Raji (cell line): Measurements from ENCODE around the gene CST9.

Source experiments
- POLR2A ChIP-seq: IDR thresholded peaks from 2 replicates; pipeline ENCODE4 v1.6.1; 2011; ENCODE audit warnings: low read depth, low read length, control low read depth; ENCODE audit not compliant: insufficient read depth

The CST9 gene

DNA sequence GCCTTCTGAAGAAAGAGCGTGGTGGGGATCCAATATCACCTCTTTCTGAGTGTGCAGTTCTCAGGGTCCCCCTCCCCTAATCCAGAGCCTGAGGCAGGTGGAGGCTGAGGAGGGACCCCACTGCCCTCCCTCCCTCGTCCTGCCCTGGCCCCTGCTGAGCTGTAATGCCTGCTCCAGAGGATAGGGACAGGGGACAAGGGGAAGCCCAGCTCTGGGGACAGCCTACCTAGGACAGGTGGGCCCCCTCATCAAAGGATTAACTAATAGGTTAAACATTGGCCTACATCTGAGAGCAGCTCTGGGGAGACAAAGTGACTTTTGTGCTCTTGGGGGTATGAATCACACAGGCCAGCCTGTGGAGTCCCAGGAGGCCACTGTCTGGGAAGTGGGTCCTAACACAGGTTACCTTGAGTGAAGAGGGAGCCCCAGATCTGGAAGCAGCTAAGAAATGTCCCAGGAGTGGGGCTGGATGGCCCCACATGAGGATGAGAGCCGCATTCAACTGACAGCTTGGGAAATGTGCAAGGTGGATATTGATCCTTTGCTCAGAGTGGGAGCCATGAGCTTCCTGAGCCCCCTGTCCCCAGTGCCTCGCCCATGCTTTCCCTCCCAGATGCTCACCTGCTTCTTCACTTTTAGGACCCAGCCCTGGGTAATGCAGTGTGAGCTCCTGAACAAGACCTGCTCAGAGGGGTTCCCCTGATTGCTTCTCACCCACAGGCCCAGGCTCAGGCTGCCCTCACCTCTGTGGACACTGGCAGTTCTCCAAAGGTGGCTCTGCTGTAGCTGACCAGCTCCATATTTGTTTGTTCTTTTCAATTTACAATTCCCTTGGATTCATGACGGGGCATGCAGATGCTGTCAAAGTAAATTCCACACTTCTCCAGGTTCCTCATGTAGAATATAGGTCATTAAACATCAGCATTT is 19.6 kb downstream of the CST9 start:
- TF ChIP-seq POLR2A, result no peak

DNA sequence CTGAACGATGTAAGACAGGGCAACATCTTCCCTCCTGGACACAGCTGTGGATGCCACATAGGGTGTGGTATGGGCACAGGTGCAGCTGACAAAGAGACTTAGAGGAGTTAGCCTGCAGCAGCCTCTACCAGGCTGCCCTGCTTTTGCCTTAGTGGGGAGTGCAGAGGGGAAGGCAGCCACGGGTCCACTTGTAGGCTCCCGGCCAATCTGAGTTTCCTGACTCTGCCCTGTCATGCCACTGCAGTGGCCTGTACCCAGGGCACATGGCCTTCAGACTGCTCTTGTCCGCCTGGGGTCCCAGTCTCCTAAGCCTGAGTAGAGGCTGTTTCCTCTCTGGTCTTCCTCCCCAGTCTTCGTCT is 20.3 kb downstream of the CST9 start:
- TF ChIP-seq POLR2A, result no peak

DNA sequence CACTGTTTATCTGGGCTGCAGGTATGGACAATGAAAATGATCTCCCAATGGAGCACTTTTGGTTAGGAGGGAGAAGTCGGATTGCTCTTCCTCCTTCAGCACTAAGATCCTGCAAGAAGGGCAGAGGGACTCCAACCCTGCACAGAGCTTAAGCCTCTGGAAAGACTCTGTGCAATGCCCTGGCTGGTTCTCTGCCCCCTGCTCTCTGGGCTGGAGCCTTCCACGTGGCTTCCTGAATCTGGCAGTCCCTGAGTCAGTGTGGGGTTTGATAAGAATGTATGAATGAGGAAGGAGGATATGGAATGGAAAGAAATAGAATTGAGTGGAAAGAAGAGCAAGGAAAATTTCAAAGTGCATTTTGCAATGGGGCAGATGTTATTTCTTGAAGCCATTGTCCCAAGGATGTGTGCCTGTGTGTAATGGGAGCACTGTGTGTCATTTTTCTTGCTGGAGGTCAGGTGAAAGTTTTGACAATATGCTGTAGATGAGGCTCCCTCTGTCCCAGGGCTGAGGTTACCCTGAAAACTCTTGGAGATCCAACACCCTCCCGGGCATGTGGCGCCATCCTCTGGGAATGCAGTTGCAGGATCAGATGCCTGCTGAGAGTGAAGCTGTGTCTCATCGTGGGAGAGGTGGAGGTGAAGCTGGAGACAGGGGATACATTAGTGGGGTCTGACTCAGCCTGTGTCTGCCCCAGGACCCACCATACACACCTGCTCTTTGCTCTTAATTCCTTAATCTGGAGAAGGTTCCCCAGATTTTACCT is 21.1 kb downstream of the CST9 start:
- no peak for TF ChIP-seq POLR2A

DNA sequence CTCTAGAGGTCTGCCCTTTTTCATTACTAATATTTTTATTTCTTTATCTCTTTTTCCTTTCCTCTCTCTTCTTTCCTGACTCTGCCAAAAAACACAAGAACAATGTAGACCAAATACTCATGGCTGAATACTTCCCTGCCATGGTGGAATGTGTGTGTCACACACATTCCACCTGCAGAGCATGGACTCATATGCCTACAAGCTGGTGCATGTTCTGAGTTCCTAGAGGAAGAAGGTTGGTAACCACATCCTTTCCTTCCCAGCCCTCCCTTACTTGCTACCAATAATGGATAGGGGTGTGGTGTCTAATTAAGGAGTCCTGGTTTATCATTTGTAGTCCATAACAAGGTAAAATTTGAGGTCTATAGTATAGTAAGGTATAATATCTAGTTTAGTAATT is 22.2 kb downstream of the CST9 start:
- TF ChIP-seq POLR2A, result no peak

DNA sequence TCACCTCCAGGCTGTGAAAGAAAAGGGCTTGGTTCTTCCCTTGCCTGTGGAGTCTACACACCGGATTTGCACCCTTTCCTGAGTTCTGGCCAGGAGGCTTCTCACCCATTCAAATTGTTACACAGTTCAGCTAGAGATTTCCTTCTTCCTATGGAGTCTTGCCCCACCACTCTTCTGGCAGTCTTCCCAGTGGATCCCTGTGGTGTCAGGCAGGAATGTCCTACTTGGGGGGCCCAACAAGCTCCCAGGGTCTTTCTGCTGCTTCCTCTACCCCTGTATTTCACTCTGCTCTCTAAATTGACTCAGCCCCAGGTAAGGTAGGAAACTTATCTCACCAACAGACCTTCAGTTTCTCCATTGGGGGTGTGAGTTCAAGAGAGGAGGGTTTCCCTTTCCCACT is 23.4 kb downstream of the CST9 start:
- TF ChIP-seq POLR2A, result no peak

DNA sequence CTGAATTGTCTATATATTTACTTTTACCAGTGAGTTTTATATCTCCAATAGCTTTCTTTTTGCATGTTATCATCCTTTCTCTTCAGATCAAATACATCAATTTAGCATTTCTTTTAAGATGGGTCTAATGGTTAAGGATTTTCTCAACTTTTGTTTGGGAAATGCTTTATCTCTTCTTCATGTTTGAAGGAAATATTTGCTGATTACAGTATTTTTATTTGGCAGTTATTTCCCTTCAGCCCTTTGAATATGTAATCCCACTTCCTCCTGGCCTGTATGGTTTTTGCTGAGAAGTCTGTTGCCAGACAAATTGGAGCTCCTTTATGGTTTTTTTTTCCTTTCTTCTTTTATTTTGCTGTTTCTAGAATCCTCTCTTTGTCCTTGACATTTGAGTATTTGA is 30.7 kb downstream of the CST9 start:
- TF ChIP-seq POLR2A, result no peak

DNA sequence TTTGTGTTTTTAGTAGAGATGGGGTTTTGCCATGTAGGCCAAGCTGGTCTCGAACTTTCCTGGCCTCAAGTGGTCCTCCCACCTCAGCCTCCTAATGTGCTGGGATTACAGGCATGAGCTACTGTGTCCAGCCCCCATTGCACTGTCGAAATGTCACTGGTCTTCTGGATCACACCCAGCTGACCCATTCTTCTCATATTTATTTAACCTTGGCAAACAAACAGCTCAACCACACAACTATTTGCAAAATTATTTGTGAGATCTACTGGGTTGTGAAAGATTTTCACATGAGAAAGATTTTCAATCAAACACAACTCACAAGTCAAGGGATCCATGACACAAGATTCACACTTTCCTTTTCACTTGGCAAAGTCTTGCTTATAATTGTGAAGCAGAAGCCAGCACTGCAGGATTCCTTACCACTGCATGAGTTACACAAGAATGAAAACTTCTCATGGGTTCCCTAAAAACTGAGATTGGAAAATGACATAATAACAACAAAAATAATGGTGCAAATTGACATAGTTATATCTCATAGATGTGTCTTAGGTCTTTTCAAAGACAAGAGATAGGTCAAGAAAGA is 35.4 kb downstream of the CST9 start:
- TF ChIP-seq POLR2A, result no peak

DNA sequence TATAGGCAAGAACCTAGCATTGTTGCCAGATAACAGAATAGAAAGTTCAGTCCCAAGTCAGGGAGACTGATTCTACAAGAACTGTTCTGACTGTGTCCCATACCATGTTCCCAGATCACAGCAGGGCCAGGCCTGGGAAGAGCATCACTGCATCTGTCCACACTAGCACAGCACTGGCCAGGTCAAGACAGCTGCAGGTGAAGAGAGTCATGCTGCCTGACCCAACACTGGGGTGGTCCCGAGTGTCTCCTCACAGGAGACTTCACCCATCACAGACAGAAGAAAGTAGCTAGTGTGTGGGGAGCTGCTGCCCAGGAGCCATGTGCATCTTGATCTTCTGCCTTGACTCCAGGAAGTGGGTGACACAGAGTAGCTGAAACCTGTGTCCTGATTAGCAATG is 36.1 kb downstream of the CST9 start:
- no peak for TF ChIP-seq POLR2A

DNA sequence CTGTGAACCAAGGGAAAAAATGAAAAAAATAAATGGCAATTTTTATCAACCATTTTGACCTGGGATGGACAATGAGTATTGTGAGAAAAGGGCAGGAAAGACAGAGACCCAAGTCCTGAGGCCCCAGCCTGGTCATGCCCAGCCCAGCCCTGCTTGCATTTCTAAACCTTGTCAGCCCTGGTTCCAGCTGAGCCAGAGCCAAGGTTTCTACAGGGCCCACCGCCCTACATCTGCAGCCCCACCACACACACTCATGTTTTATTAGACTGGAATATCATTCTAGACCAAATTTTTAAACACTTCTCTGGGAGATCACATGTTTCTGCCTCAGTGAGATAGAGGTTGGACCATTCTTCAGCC is 36.8 kb downstream of the CST9 start:
- TF ChIP-seq POLR2A, result no peak

DNA sequence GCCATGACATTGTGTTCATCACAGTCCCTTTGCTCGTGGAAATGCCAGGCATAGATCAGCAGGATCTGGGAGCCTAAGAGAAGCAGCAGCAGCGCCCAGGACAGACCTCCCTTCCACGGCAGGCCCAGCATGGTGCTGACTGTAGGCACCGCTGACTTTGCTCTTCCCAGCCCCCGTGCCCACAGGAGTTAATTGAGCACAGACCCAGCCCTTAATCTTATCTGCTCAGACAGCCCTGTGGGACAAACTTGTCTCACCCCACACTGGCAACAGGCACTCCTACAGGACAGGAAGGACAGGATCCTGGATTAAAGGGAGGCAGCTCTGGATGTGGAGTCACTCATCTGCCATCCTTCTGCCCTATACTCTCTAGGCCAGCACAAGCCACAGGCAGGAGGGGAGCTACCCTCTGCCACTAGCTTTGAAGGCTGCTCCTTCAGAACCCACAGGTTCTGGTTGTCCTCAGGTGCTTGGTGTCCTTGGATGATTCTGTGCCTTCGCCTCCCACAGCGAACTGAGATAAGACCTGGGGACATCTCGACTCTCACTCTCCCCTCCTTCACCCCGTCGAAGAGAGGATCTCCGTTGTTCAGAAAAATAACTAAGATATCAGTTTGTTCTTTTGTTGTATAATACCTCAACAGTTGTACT is 37.3 kb downstream of the CST9 start, which contains the start of gene CST9L:
CST9L (minus strand) TSS at position 165 of the 651 bp plus-strand sequence; CDS start at position 131, 34 bp downstream.
- no peak for TF ChIP-seq POLR2A

DNA sequence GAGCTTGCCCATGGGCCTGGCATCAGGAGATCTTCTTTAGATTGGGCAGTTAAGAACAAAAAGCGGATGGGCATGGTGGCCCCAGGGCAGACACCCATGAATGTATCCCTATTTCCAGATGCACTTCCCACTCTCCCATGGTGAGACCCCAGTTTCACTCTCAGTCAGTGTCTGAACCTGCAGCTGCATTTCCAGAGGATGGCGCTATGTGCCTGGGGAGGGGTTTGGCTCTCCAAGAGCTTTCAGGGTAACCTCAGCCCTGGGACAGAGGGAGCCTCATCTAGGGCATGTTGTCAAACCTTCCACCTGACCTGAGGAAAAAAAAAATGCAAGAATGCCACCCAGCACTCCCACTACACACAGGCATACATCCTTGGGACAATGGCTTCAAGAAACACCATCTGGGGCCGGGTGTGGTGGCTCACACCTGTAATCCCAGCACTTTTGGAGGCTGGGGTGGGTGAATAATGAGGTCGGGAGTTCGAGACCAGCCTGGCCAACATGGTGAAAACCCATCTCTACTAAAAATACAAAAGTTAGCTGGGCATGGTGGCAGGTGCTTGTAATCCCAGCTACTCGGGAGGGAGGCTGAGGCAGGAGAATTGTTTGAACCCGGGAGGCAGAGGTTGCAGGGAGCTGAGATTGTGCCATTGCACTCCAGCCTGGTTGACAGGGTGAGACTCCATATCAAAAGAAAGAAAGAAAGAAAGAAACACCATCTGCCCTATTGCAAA is 39.4 kb downstream of the CST9 start:
- TF ChIP-seq POLR2A, result no peak

DNA sequence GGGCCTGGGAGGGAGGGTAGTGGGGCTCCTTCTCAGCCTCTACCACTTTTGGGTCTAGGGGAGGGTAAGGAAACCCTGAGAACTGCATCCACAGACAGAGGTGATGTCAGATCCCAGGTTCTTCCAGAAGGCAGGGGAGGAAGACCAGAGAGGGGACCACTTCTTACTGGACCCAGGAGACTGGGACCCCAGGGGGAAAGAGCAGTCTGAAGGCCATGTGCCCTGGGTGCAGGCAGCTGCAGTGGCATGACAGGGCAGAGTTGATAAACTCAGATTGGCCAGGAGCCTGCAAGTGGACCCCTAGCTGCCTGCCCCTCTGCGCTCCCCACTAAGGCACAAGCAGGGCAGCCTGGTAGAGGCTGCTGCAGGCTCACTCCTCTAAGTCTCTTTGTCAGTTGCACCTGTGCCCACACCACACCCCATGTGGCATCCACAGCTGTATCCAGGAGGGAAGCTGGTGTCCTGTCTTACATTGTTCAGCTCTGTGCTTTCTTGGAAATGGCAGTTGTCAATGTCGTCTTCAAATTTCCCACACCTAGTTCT is 40.1 kb downstream of the CST9 start:
- TF ChIP-seq POLR2A, result no peak

DNA sequence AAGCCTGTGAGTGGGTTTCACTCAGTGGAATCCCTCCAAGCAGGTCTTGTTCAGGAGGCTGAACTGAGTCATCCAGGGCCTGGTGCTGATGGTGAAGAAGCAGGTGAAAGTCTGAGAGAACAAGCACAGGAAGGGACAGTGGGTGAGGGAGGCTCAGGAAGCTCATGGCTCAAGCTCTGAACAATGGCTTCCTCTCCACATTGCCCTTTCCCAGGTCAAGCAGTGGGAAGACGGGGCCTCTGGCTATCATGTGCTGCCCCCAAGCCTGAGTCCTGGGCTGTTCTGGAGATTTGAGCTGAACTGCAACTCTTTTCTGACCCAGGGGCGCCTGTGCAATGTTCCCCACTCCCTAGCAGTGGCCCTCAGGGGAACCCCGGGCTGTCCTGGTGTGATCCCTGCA is 40.8 kb downstream of the CST9 start:
- no peak for TF ChIP-seq POLR2A

DNA sequence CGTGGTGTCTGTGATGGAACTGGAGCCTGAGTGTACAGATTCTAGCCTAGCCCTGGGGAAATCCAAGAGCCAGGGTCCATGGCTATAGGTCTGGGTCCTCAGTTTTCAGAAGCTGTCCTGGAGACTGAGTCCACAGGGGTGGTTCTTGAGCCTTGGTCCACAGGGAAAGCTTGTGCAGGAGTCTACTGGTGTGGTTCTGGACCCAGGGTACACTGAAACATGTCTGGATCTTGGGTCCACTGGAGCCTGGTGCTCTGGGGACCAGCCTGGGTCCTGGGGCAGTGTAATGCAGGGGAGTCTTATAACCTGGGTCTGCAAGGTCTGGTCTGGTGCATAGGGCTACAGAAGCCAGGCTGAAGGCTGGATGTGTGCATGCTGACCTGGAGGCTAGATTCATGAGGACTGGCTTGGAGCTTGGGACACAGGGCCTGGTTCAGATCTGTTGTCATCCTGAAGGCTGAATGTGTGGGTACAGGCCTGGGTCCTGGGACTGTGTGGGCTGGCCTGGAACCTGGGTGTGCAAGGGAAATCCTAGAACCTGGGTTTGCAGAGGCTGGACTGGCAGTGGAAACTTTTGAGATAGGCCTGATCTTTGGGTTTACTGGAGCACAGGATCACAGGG is 42.9 kb downstream of the CST9 start:
- TF ChIP-seq POLR2A, result no peak

DNA sequence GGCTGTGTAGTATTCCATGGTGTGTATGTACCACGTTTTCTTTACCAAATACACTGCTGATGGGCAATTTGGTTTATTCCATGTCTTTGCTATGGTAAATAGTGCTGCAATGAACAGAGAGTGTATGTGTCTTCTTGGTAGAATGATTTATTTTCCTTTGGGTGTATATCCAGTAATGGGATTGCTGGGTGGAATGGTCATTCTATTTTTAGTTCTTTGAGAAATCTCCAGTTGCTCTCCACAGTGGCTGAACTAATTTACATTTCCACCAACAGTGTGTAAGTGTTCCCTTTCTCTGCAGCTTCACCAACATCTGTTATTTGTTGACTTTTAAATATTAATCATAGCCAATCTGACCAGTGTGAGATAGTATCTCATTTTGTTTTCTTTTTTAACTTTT is 51.3 kb downstream of the CST9 start:
- TF ChIP-seq POLR2A, result no peak
